Measurements from ENCODE around the gene GABRB2. TPM values are rescaled to one million over a fixed set of nuclear protein-coding genes. Genes with fewer than 3 reads are reported as not detected.

GABRB2 gene
- total RNA-seq = 0.85 TPM
- polyA plus RNA-seq = 0.09 TPM
- long read RNA-seq, donor 1 = 0 reads
- long read RNA-seq, donor 2 = 0 reads
- long read RNA-seq, donor 3 = 0 reads
- long read RNA-seq, donor 4 = 0 reads
- long read RNA-seq, donor 5 = 0 reads
- long read RNA-seq, donor 6 = 0 reads
- long read RNA-seq, donor 7 = 0 reads
- long read RNA-seq, donor 8 = 0 reads
- long read RNA-seq, donor 9 = 0 reads
- long read RNA-seq, donor 10 = 0 reads

- Histone ChIP-seq H3K27ac (ENCODE audit: low read depth in 1 of 2, low read length in 1 of 2) (no peak within 1 kb of the TSS), H3K4me1 (ENCODE audit: control insufficient read depth in 2 of 2, insufficient read depth in 2 of 2, low read length in 2 of 2) (peaks cover 0 to 9% of the 10 kb centered on the region in 2 donors), H3K9me3 (ENCODE audit: control insufficient read depth in 2 of 2, insufficient read depth in 1 of 2, low read length in 1 of 2) (no peaks in the 10 kb centered on the region), H3K4me3 (ENCODE audit: low read length in 2 of 2) (peak within 1 kb of the TSS; percentile 33 to 36), H3K36me3 (ENCODE audit: control insufficient read depth in 2 of 2, insufficient read depth in 2 of 2, low read length in 1 of 2) (no peaks in the 10 kb centered on the region), H3K27me3 (ENCODE audit: control insufficient read depth in 2 of 2, insufficient read depth in 1 of 2, low read length in 1 of 2) (peaks cover 43 to 55% of the 10 kb centered on the region in 2 donors)
- peak in 5 of 9 donors; percentile 21 to 61 (median 26) for DNase-seq (ENCODE audit: low read depth in 6 of 9, low spot score in 9 of 9)
- 3% methylated on average over 31 of the region's 31 CpGs for WGBS
Measured at GRCh38 chr5:161546470-161547301, at the start of gene GABRB2. TSS of gene GABRB2 (minus strand) at chr5:161546725. CDS start at chr5:161546643, 82 bp downstream.

- Histone ChIP-seq H3K4me3 (ENCODE audit: low read length in 2 of 2) (no peak overlapping the region), H3K36me3 (ENCODE audit: control insufficient read depth in 2 of 2, insufficient read depth in 2 of 2, low read length in 1 of 2) (no peaks in the 10 kb centered on the region), H3K4me1 (ENCODE audit: control insufficient read depth in 2 of 2, insufficient read depth in 2 of 2, low read length in 2 of 2) (no peaks in the 10 kb centered on the region), H3K27me3 (ENCODE audit: control insufficient read depth in 2 of 2, insufficient read depth in 1 of 2, low read length in 1 of 2) (no peaks in the 10 kb centered on the region), H3K27ac (ENCODE audit: low read depth in 1 of 2, low read length in 1 of 2) (no peak overlapping the region), H3K9me3 (ENCODE audit: control insufficient read depth in 2 of 2, insufficient read depth in 1 of 2, low read length in 1 of 2) (no peaks in the 10 kb centered on the region)
- DNase-seq (ENCODE audit: low read depth in 6 of 9, low spot score in 9 of 9) = no peak
- WGBS = 10% methylated on average over 1 of the region's 1 CpG
Measured at GRCh38 chr5:161585798-161586197, 39.3 kb upstream of the GABRB2 start.

- H3K27ac ChIP-seq (ENCODE audit: low read depth in 1 of 2, low read length in 1 of 2) = no peak overlapping the region
- 93% methylated on average over 5 of the region's 5 CpGs for WGBS
- no peak overlapping the region for H3K4me3 ChIP-seq (ENCODE audit: low read length in 2 of 2)
- no peaks in the 10 kb centered on the region for H3K9me3 ChIP-seq (ENCODE audit: control insufficient read depth in 2 of 2, insufficient read depth in 1 of 2, low read length in 1 of 2)
- H3K27me3 ChIP-seq (ENCODE audit: control insufficient read depth in 2 of 2, insufficient read depth in 1 of 2, low read length in 1 of 2) = no peaks in the 10 kb centered on the region
- no peak for DNase-seq (ENCODE audit: low read depth in 6 of 9, low spot score in 9 of 9)
- H3K36me3 ChIP-seq (ENCODE audit: control insufficient read depth in 2 of 2, insufficient read depth in 2 of 2, low read length in 1 of 2) = no peaks in the 10 kb centered on the region
- no peaks in the 10 kb centered on the region for H3K4me1 ChIP-seq (ENCODE audit: control insufficient read depth in 2 of 2, insufficient read depth in 2 of 2, low read length in 2 of 2)
Measured at GRCh38 chr5:161580621-161581020, 34.1 kb upstream of the GABRB2 start.

- H3K27ac ChIP-seq (ENCODE audit: low read depth in 1 of 2, low read length in 1 of 2) = no peak overlapping the region
- no peaks in the 10 kb centered on the region for H3K27me3 ChIP-seq (ENCODE audit: control insufficient read depth in 2 of 2, insufficient read depth in 1 of 2, low read length in 1 of 2)
- H3K36me3 ChIP-seq (ENCODE audit: control insufficient read depth in 2 of 2, insufficient read depth in 2 of 2, low read length in 1 of 2) = no peaks in the 10 kb centered on the region
- H3K4me1 ChIP-seq (ENCODE audit: control insufficient read depth in 2 of 2, insufficient read depth in 2 of 2, low read length in 2 of 2) = no peaks in the 10 kb centered on the region
- 89% methylated on average over 3 of the region's 3 CpGs for WGBS
- H3K9me3 ChIP-seq (ENCODE audit: control insufficient read depth in 2 of 2, insufficient read depth in 1 of 2, low read length in 1 of 2) = no peaks in the 10 kb centered on the region
- no peak for DNase-seq (ENCODE audit: low read depth in 6 of 9, low spot score in 9 of 9)
- H3K4me3 ChIP-seq (ENCODE audit: low read length in 2 of 2) = no peak overlapping the region
Measured at GRCh38 chr5:161572914-161573313, 26.4 kb upstream of the GABRB2 start.

GRCh38 chr5:161566081-161566480 is 19.6 kb upstream of the GABRB2 start:
- WGBS = 87% methylated on average over 2 of the region's 2 CpGs
- H3K4me1 ChIP-seq (ENCODE audit: control insufficient read depth in 2 of 2, insufficient read depth in 2 of 2, low read length in 2 of 2) = no peaks in the 10 kb centered on the region
- no peaks in the 10 kb centered on the region for H3K36me3 ChIP-seq (ENCODE audit: control insufficient read depth in 2 of 2, insufficient read depth in 2 of 2, low read length in 1 of 2)
- no peak for DNase-seq (ENCODE audit: low read depth in 6 of 9, low spot score in 9 of 9)
- no peaks in the 10 kb centered on the region for H3K27me3 ChIP-seq (ENCODE audit: control insufficient read depth in 2 of 2, insufficient read depth in 1 of 2, low read length in 1 of 2)
- no peak overlapping the region for H3K27ac ChIP-seq (ENCODE audit: low read depth in 1 of 2, low read length in 1 of 2)
- H3K4me3 ChIP-seq (ENCODE audit: low read length in 2 of 2) = no peak overlapping the region
- H3K9me3 ChIP-seq (ENCODE audit: control insufficient read depth in 2 of 2, insufficient read depth in 1 of 2, low read length in 1 of 2) = no peaks in the 10 kb centered on the region

GRCh38 chr5:161562446-161562845 is 15.9 kb upstream of the GABRB2 start:
- no peaks in the 10 kb centered on the region for H3K9me3 ChIP-seq (ENCODE audit: control insufficient read depth in 2 of 2, insufficient read depth in 1 of 2, low read length in 1 of 2)
- no peak overlapping the region for H3K27ac ChIP-seq (ENCODE audit: low read depth in 1 of 2, low read length in 1 of 2)
- H3K27me3 ChIP-seq (ENCODE audit: control insufficient read depth in 2 of 2, insufficient read depth in 1 of 2, low read length in 1 of 2) = no peaks in the 10 kb centered on the region
- no peak overlapping the region for H3K4me3 ChIP-seq (ENCODE audit: low read length in 2 of 2)
- 62% methylated on average over 2 of the region's 2 CpGs for WGBS
- H3K36me3 ChIP-seq (ENCODE audit: control insufficient read depth in 2 of 2, insufficient read depth in 2 of 2, low read length in 1 of 2) = no peaks in the 10 kb centered on the region
- DNase-seq (ENCODE audit: low read depth in 6 of 9, low spot score in 9 of 9) = no peak
- H3K4me1 ChIP-seq (ENCODE audit: control insufficient read depth in 2 of 2, insufficient read depth in 2 of 2, low read length in 2 of 2) = no peaks in the 10 kb centered on the region

GRCh38 chr5:161549106-161549505 is 2.6 kb upstream of the GABRB2 start:
- H3K27me3 ChIP-seq (ENCODE audit: control insufficient read depth in 2 of 2, insufficient read depth in 1 of 2, low read length in 1 of 2) = peaks cover 43 to 55% of the 10 kb centered on the region in 2 donors

GRCh38 chr5:161548487-161549094 is 2.1 kb upstream of the GABRB2 start:
- Histone ChIP-seq H3K27me3 (ENCODE audit: control insufficient read depth in 2 of 2, insufficient read depth in 1 of 2, low read length in 1 of 2) (peaks cover 43 to 55% of the 10 kb centered on the region in 2 donors), H3K4me3 (ENCODE audit: low read length in 2 of 2) (no peak overlapping the region), H3K27ac (ENCODE audit: low read depth in 1 of 2, low read length in 1 of 2) (no peak overlapping the region), H3K4me1 (ENCODE audit: control insufficient read depth in 2 of 2, insufficient read depth in 2 of 2, low read length in 2 of 2) (peaks cover 0 to 9% of the 10 kb centered on the region in 2 donors), H3K36me3 (ENCODE audit: control insufficient read depth in 2 of 2, insufficient read depth in 2 of 2, low read length in 1 of 2) (no peaks in the 10 kb centered on the region), H3K9me3 (ENCODE audit: control insufficient read depth in 2 of 2, insufficient read depth in 1 of 2, low read length in 1 of 2) (no peaks in the 10 kb centered on the region)
- 6% methylated on average over 32 of the region's 32 CpGs for WGBS
- no peak for DNase-seq (ENCODE audit: low read depth in 6 of 9, low spot score in 9 of 9)

More at GRCh38 chr5:161549106-161549505, 2.6 kb upstream of the GABRB2 start:
- WGBS = 11% methylated on average over 15 of the region's 15 CpGs
- peak in 1 of 9 donors; percentile 4 for DNase-seq (ENCODE audit: low read depth in 6 of 9, low spot score in 9 of 9)
- Histone ChIP-seq H3K9me3 (ENCODE audit: control insufficient read depth in 2 of 2, insufficient read depth in 1 of 2, low read length in 1 of 2) (no peaks in the 10 kb centered on the region), H3K4me3 (ENCODE audit: low read length in 2 of 2) (no peak overlapping the region), H3K27ac (ENCODE audit: low read depth in 1 of 2, low read length in 1 of 2) (no peak overlapping the region), H3K36me3 (ENCODE audit: control insufficient read depth in 2 of 2, insufficient read depth in 2 of 2, low read length in 1 of 2) (no peaks in the 10 kb centered on the region), H3K4me1 (ENCODE audit: control insufficient read depth in 2 of 2, insufficient read depth in 2 of 2, low read length in 2 of 2) (peaks cover 0 to 9% of the 10 kb centered on the region in 2 donors)

All from thymus (tissue), 14 donors.